HG03025 (cell line): ENCODE measurements around the gene TMEM97.
"Not testable (repeated sequence)": the region's sequence is repeated elsewhere in the genome, so short reads cannot be mapped to it uniquely, and the experiment has no call there.

Experiments used
- ATAC-seq: cut with Tn5 transposase; IDR thresholded peaks from one replicate; pipeline ENCODE4 v1.9.1; 2021; ENCODE audit warnings: mild to moderate bottlenecking, moderate library complexity; ENCODE audit not compliant: unreplicated experiment, low FRiP score

The TMEM97 gene

GRCh38 chr17:28318759-28319597, at the start of gene TMEM97:
Gene TMEM97, plus strand, starts transcription at chr17:28319200. Its CDS starts 40 bp downstream, at chr17:28319240.
- peak; percentile 87 for ATAC-seq

- no peak for ATAC-seq
These were observed 48.9 kb upstream of the TMEM97 start for GRCh38 chr17:28270055-28270454.

- ATAC-seq = no peak
These were observed 48.1 kb upstream of the TMEM97 start for GRCh38 chr17:28270926-28271325.

GRCh38 chr17:28271431-28271830, 47.6 kb upstream of the TMEM97 start:
- no peak for ATAC-seq

- ATAC-seq = no peak
These were observed 46.8 kb upstream of the TMEM97 start for GRCh38 chr17:28272166-28272565.

GRCh38 chr17:28273341-28273740, 45.7 kb upstream of the TMEM97 start:
- not testable (repeated sequence) for ATAC-seq

- no peak for ATAC-seq
These were observed 44.3 kb upstream of the TMEM97 start for GRCh38 chr17:28274591-28275265.

GRCh38 chr17:28276011-28276410, 43.0 kb upstream of the TMEM97 start:
- ATAC-seq = no peak

- no peak for ATAC-seq
These were observed 39.6 kb upstream of the TMEM97 start for GRCh38 chr17:28279411-28279810.

GRCh38 chr17:28280826-28281225, 38.2 kb upstream of the TMEM97 start:
- no peak for ATAC-seq

- ATAC-seq = no peak
These were observed 36.4 kb upstream of the TMEM97 start for GRCh38 chr17:28282596-28282995.

GRCh38 chr17:28285965-28286364, 33.0 kb upstream of the TMEM97 start:
- no peak for ATAC-seq

GRCh38 chr17:28290703-28291102, 28.3 kb upstream of the TMEM97 start:
- no peak for ATAC-seq

- no peak for ATAC-seq
These were observed 27.1 kb upstream of the TMEM97 start for GRCh38 chr17:28291780-28292330.

GRCh38 chr17:28292878-28293277, 26.1 kb upstream of the TMEM97 start:
- ATAC-seq = not testable (repeated sequence)

GRCh38 chr17:28293994-28294393, 25.0 kb upstream of the TMEM97 start:
- no peak for ATAC-seq

GRCh38 chr17:28295677-28296578, 23.1 kb upstream of the TMEM97 start:
- ATAC-seq = no peak

GRCh38 chr17:28298449-28298848, 20.6 kb upstream of the TMEM97 start:
- ATAC-seq = no peak

- ATAC-seq = no peak
These were observed 12.0 kb upstream of the TMEM97 start for GRCh38 chr17:28306954-28307401.

GRCh38 chr17:28313841-28314240, 5.2 kb upstream of the TMEM97 start:
- ATAC-seq = no peak
